Heart right ventricle (tissue), 16 donors: ENCODE results near the gene KIF1A. TPM values are rescaled to one million over a fixed set of nuclear protein-coding genes. Genes with fewer than 3 reads are reported as not detected.
A peak's percentile ranks its signal among the peaks of the same experiment; 100 is the strongest.
"Not testable (repeated sequence)": the region's sequence is repeated elsewhere in the genome, so short reads cannot be mapped to it uniquely, and the experiment has no call there.

ENCODE experiments used
- ATAC-seq, 8 donors: fragments of 200-7000 bp; cut with Tn5 transposase; one replicate each; pipeline ENCODE4 v1.9.1; 2020; ENCODE audit warnings: mild to moderate bottlenecking in 8 of 8, moderate library complexity in 8 of 8, moderate number of reproducible peaks in 1 of 8
- DNase-seq, 2 donors: peaks; one replicate each; pipeline ENCODE4 v3.0.0-alpha.2; 2020
- H3K27ac ChIP-seq, 10 donors: fragments of 200-600 bp; sonication (generic) in 2 of 10; one replicate each; pipeline versions ENCODE4 v1.5.0 to v1.8.0; 2020 to 2022; ENCODE audit warnings: mild to moderate bottlenecking in 3 of 10
- H3K27me3 ChIP-seq, 7 donors: fragments of 200-600 bp; one replicate each; pipeline ENCODE4 v1.8.0; 2021 to 2022; ENCODE audit warnings: mild to moderate bottlenecking in 2 of 7
- H3K36me3 ChIP-seq, 9 donors: fragments of 200-600 bp; sonication (generic) in 1 of 9; one replicate each; pipeline versions ENCODE4 v1.5.0 to v1.8.0; 2020 to 2022; ENCODE audit warnings: mild to moderate bottlenecking in 2 of 9
- H3K4me1 ChIP-seq, 9 donors: fragments of 200-600 bp; sonication (generic) in 1 of 9; one replicate each; pipeline versions ENCODE4 v1.5.0 to v1.8.0; 2020 to 2022; ENCODE audit warnings: mild to moderate bottlenecking in 4 of 9
- H3K4me3 ChIP-seq, 10 donors: fragments of 200-600 bp; sonication (generic) in 2 of 10; one replicate each; pipeline versions ENCODE4 v1.5.0 to v1.8.0; 2020 to 2022; ENCODE audit warnings: mild to moderate bottlenecking in 7 of 10, moderate library complexity in 2 of 10
- H3K9me3 ChIP-seq, 11 donors: fragments of 200-600 bp in 10 of 11; sonication (generic) in 2 of 11; one replicate each; pipeline versions ENCODE4 v1.5.0 to v1.8.0; 2013 to 2022; ENCODE audit warnings: mild to moderate bottlenecking in 2 of 11, control low read depth in 1 of 11, moderate library complexity in 1 of 11
- CTCF ChIP-seq, 9 donors: fragments of 200-600 bp; sonication (generic) in 2 of 9; IDR thresholded peaks; one replicate each; pipeline versions ENCODE4 v1.5.0 to v1.8.0; 2021 to 2022; ENCODE audit warnings: antibody characterized with exemption in 9 of 9, mild to moderate bottlenecking in 5 of 9, moderate library complexity in 1 of 9
- whole genome bisulfite sequencing, 2 donors: extraction: QIAGEN DNeasy Blood & Tissue Kit; methylation state at CpG; one replicate each; pipeline ENCODE4 v1.1.7; 2013; ENCODE audit warnings: inconsistent platforms in 1 of 2; 5-methylcytosine and 5-hydroxymethylcytosine counted together
- intact Hi-C, 10 donors: fragments of 100-400 bp; cut with DNase I; formaldehyde crosslinking; loops; one replicate each; pipeline versions ENCODE4 v1.11.1 to v1.14.2; 2022
- polyA plus RNA-seq, 2 donors: library from polyadenylated mRNA; stranded (reverse); fragments of 200-250 nt; gene quantifications; one replicate each; pipeline ENCODE4 v1.2.3, GENCODE V29; 2013
- total RNA-seq, 10 donors: library from RNA; stranded (reverse); fragmentation: NEBNext Ultra II Directional in 3 of 10; extraction: Animal tissue kit (Norgen Biotek cat#: 25700) in 3 of 10; gene quantifications; one replicate each; pipeline versions ENCODE4 v1.2.1 to v1.2.4, GENCODE V29; 2021 to 2023
- donor health status: Arrhythmogenic right ventricular cardiomyopathy.
- donor health status: ischemic (EF 13 %, LVEDD 7.1; RV severe dilation, severe dysfunction).
- donor health status: healthy with polysubstance abuse.
- donor health status: DM: no; HTN: yes; CAD: no.
- donor health status: DM: no; HTN: no; CAD: no.
- donor health status: ischemic (EF 25% LVEDD 6.9; RV normal size, moderate dysfunction).
- donor health status: ischemic (EF 25% LVEDD 5.7; RV mildly dilated, moderate dysfunction).
- donor health status: healthy.
- donor health status: DM: yes; HTN: yes; CAD: no.
- donor health status: Ischemic cardiomyopathy.
- donor health status: ischemic (EF 35%, LVEDD 5.7; RV mildly dilated, moderate dysfunction).
- donor health status: nonischemic (EF 11% LVEDD 7.7; RV severe dilation, severe dysfunction).
- donor health status: DM: yes; HTN: yes; CAD: no.
- donor health status: PGD.
- donor health status: ischemic (EF 29% LVEDD 5.4; RV normal size, mild dysfunction).
- donor health status: nonischemic (EF 23%, LVEDD 6.1; RV moderate dilation, normal function).

The KIF1A gene
- total and polyA plus RNA-seq, 12 donors = 0.37 to 21.4 (median 1.4) TPM

GRCh38 chr2:240691075-240691427, 129.0 kb downstream of the KIF1A start:
- H3K9me3 ChIP-seq, DNase-seq, H3K4me3 ChIP-seq, H3K27ac ChIP-seq, H3K36me3 ChIP-seq, H3K4me1 ChIP-seq, H3K27me3 ChIP-seq, intact Hi-C loops: not testable (repeated sequence)
- ATAC-seq = peak in 1 of 8 donors; percentile 18
- WGBS, 2 donors = 64 to 77% methylated on average over 1 of the region's 2 CpGs

DNA sequence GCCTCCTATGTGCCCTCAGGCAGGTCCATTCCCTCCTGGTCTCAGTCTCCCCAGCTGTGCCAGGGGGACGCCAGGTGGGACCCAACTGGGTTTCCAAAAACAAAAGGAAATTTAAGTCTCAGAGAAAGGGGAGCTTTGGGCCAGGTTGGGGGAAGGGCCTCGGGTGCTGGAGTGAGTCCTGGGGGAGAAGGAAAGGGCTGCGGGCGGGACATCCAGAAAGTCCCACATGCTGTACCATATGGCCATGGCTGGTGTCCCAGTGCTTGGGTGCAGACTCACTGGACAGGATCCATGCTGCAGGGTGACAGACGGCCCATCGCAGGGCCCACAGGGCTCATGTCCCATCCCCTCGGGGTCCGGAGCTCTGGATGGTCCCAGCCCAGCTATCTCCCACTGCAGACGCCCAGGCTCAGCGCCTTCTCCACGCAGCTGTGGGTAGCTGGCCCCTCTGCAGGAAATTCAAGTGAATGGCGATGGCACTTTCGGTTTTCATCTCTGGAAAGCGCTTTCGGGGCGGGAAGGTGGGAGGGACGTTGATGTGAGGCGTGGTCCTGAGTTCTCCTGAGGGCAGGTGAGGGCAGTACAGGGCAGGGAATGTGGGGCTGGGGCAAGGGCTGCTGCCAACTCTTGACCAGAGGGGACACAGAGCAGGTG, 129.5 kb downstream of the KIF1A start:
- H3K27me3 ChIP-seq, H3K9me3 ChIP-seq, ATAC-seq, intact Hi-C loops, H3K4me3 ChIP-seq, H3K36me3 ChIP-seq, H3K4me1 ChIP-seq, H3K27ac ChIP-seq, DNase-seq: not testable (repeated sequence)
- WGBS, 2 donors = 65 to 83% methylated on average over 5 to 7 of the region's 18 CpGs

DNA sequence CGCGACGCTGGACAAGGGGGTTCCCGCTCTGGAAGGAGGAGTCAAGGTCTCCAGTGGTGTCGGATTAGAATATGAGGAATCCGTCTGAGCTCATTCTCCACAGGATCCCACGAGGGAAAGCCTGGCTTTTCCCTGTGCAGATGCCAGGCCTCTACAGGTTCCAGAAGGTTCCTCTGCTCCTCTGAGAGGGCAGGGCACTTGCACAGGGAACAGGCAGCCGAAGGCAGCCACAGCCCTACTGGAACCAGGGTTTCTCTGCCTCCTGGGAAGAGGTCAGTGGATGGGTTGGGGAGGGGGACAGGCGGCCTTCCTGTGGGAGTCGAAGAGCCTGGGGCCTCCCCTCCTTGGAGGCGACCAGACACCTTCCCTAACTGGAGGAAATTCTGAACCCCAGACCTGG, 130.0 kb downstream of the KIF1A start:
- intact Hi-C loops = no loop called here
- no peak for DNase-seq
- Histone ChIP-seq H3K36me3 (no peaks in the 10 kb centered on the region), H3K27ac (no peak overlapping the region), H3K27me3 (peaks cover 0 to 5% (median 0%) of the 10 kb centered on the region in 7 donors), H3K4me1 (no peaks in the 10 kb centered on the region), H3K4me3 (no peak overlapping the region), H3K9me3 (no peaks in the 10 kb centered on the region)
- 73 to 79% methylated on average over 11 of the region's 11 CpGs for WGBS, 2 donors
- TF ChIP-seq CTCF (IDR thresholded peaks at IDR 0.05) = no peak
- no peak for ATAC-seq

DNA sequence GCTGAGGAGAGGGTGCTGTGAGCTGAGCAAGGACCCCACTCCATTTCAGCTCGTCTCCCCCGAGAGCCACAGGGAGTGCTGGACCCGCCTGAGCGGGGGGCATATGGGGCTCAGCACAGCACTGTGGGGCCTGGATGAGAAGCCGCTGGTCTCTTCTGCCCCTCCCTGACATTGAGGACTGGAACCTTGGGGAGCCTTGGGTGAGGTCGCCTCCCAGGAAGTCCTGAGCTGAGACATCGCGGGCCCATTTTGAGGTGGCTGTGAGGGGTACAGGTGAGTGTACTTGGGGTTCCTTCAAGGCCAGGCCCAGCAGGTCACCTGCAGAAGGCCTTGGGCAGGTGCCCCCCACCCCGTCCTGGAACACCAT, 131.5 kb downstream of the KIF1A start:
- 91 to 94% methylated on average over 9 of the region's 9 CpGs for WGBS, 2 donors
- intact Hi-C loops = no loop called here
- Histone ChIP-seq H3K9me3 (no peaks in the 10 kb centered on the region), H3K27ac (no peak overlapping the region), H3K27me3 (peaks cover 0 to 5% (median 0%) of the 10 kb centered on the region in 7 donors), H3K4me1 (no peaks in the 10 kb centered on the region), H3K36me3 (no peaks in the 10 kb centered on the region), H3K4me3 (no peak overlapping the region)
- no peak for TF ChIP-seq CTCF (IDR thresholded peaks at IDR 0.05)
- no peak for DNase-seq
- ATAC-seq = no peak

DNA sequence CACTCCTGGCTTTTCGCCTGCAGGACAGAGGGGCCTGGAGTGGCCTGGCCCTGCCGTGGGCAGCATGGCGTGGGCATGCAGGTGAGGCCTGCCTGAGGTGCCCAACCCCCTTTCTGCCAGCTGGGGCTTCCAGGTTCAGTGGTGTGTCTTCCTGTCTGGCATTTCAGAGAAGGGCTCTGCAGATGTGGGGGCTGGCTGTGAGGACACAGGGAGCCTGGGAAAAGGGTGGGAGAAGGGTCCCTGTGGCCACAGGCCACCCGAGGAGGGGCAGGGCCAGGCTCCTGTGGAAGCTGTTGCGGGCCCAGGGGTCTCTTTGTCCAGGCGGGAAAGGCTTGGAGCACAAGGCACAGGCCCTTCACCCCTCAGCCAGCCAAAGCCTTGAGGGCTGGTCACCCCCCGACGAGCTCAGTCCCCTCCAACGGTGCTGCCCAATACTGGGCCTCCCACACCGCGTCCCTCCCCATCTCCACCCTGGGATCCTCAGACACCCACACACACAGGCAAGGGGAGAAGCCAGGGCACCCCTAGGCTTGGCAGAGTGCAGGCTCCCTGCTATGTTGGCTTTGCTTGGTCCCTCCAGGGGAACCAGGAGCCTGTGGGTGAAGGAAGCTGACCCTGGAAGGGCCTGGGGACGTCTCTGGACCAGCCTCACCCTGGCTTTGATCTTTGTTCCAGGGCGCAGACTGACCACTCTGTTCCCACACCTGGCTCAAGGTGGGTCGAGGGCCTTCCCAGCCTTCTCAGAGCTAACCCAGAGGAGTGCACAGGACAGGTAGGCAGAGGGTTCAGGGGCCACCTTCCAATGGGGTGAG, 132.1 kb downstream of the KIF1A start:
- Histone ChIP-seq H3K36me3 (no peaks in the 10 kb centered on the region), H3K9me3 (no peaks in the 10 kb centered on the region), H3K4me3 (no peak overlapping the region), H3K27ac (no peak overlapping the region), H3K4me1 (no peaks in the 10 kb centered on the region), H3K27me3 (peaks cover 0 to 5% (median 0%) of the 10 kb centered on the region in 7 donors)
- no peak for DNase-seq
- WGBS, 2 donors = 85 to 89% methylated on average over 14 of the region's 14 CpGs
- no peak for ATAC-seq
- no peak for TF ChIP-seq CTCF (IDR thresholded peaks at IDR 0.05)
- intact Hi-C loops = no loop called here
